Muscle layer of duodenum (tissue), 2 donors: ENCODE results near the gene DBNL.
"Not testable (repeated sequence)": the region's sequence is repeated elsewhere in the genome, so short reads cannot be mapped to it uniquely, and the experiment has no call there.

ENCODE experiments used
- H3K27ac ChIP-seq: one replicate; pipeline ENCODE4 v1.7.0; 2013; ENCODE audit warnings: mild to moderate bottlenecking, low read length
- H3K27me3 ChIP-seq: one replicate; pipeline ENCODE4 v1.7.0; 2013; ENCODE audit warnings: low read depth, mild to moderate bottlenecking, control low read depth, low read length
- H3K36me3 ChIP-seq, 2 donors: one replicate each; pipeline ENCODE4 v1.7.0; 2013; ENCODE audit warnings: low read length in 2 of 2, control low read depth in 1 of 2, mild to moderate bottlenecking in 1 of 2; ENCODE audit not compliant: insufficient read depth in 2 of 2, control insufficient read depth in 1 of 2
- H3K4me1 ChIP-seq, 2 donors: one replicate each; pipeline ENCODE4 v1.7.0; 2013; ENCODE audit warnings: low read length in 2 of 2, mild to moderate bottlenecking in 2 of 2, control low read depth in 1 of 2, moderate library complexity in 1 of 2; ENCODE audit not compliant: insufficient read depth in 2 of 2, control insufficient read depth in 1 of 2
- H3K4me3 ChIP-seq, 2 donors: one replicate each; pipeline ENCODE4 v1.7.0; 2013; ENCODE audit warnings: low read length in 2 of 2, low read depth in 1 of 2, mild to moderate bottlenecking in 1 of 2
- H3K9me3 ChIP-seq, 2 donors: one replicate each; pipeline ENCODE4 v1.7.0; 2013; ENCODE audit warnings: low read length in 2 of 2, control low read depth in 1 of 2, mild to moderate bottlenecking in 1 of 2; ENCODE audit not compliant: control insufficient read depth in 1 of 2
- donor health status: healthy.

Gene DBNL

DNA sequence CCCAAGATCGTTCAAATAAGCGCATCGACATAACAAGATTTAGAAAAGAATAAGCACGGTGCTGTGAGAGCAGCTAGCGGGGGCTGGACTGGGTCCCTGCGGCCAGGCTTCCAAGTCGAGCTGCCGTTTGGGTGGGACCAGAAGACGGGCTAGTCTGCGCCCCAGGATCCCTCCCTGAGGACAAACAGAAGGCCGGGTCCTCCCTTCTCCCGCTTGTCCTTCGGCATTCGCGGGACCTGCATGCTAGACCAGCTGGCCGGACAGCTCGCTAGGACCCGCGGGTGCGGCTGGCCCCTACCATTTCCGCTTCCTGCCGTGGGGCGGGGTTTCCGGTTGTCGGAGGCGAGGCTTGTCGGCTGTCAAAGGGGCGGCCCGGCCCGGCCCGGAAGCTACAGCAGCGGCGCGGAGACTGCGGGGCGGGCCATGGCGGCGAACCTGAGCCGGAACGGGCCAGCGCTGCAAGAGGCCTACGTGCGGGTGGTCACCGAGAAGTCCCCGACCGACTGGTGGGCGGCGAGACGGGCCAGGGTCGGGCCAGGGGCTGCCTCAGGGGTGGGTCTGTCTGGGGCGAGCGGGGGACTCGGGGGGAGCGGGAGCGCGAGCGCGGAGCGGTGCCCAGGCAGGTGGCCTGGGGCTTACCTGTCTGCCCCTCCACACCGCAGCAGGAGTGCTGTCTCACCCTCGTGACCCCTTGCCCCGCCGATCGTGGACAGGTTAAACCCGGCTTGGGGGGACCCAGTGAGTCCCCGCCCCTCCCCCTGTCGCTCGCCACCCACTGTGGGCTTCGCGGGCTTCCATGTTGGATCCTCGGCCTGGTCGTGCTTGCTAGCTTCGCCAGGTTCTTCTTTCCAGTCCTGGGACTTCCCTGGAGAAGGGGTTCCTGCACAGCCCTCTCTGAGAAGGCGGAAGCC, at the start of gene DBNL:
DBNL (plus strand) TSS at position 388 of the 911 bp plus-strand sequence; CDS start at position 424, 36 bp downstream.
- Histone ChIP-seq H3K9me3 (no peaks in the 10 kb centered on the region), H3K36me3 (peaks cover 2 to 7% of the 10 kb centered on the region in 2 donors), H3K4me1 (peaks cover 12 to 24% of the 10 kb centered on the region in 2 donors), H3K4me3 (peak within 1 kb of the TSS; percentile 90 to 95), H3K27me3 (no peaks in the 10 kb centered on the region), H3K27ac (peak within 1 kb of the TSS; percentile 87)

DNA sequence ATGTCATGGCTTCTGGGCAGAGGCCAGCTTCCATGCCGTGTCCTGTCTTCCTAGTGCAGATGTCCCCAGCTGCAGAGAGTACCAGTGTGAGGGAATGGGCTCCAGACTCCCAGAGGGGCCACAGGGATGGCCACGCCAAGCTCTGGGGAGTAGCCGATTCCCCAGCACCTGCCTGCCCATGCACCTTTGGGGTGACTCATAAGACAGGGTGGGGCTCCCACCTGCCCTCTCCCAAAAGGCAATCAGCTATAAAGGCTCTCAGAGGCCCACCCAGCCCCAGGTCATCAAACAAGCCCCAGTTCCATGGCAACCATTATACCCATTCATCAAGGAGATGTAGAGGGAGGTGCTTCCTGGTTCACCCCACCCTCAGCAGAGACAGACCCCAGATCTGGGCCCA, 47.0 kb upstream of the DBNL start, which contains the start of gene SPDYE1:
SPDYE1 (plus strand) TSS at position 366 of the 400 bp plus-strand sequence. CDS start 2,053 bp downstream, outside the sequence.
- not testable (repeated sequence) for H3K27ac ChIP-seq, H3K36me3 ChIP-seq, H3K9me3 ChIP-seq, H3K4me3 ChIP-seq, H3K27me3 ChIP-seq, H3K4me1 ChIP-seq

DNA sequence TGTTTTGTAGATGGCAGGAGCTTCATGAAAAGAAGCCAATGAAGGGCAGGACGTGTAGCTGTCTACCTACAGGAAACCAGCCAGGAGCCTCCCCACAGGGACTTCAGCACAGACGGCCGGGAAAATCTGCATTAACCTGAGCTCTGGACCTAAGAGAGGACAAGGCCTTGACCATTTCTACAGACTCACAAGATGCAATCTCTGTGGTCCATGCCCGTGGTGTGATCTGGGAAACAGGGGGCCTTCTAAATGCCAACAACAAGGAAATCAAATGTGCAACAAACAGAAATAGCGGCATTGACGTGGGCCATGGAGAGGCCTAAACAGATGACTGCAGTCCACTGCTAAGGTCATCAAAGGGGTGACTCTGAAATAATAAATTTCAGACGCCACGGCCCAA, 32.4 kb upstream of the DBNL start:
- not testable (repeated sequence) for H3K4me1 ChIP-seq

DNA sequence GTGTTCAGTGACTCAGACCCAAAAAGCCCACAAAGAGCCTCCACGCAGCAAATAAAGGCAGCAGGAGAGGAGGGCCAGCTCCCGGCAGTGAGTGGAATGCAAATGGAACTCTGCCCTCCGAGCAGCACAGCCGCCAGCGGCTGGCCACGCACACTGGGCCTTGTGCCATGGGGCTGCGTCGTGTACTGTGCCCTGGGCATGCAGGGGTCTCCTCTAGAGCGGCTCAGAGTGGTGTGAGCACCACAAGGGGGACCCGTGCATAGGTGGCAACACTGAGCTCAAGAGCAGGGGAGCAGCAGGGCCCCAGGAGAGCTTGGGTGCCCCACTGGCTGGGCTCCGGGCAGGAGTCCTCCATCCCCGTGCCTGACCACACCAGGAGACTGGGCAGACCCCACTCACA, 29.4 kb upstream of the DBNL start:
- not testable (repeated sequence) for H3K4me3 ChIP-seq, H3K27ac ChIP-seq, H3K9me3 ChIP-seq, H3K27me3 ChIP-seq, H3K4me1 ChIP-seq, H3K36me3 ChIP-seq

More for the DNA sequence above, 32.4 kb upstream of the DBNL start:
- H3K9me3 ChIP-seq, H3K4me3 ChIP-seq, H3K27me3 ChIP-seq, H3K27ac ChIP-seq, H3K36me3 ChIP-seq: not testable (repeated sequence)

DNA sequence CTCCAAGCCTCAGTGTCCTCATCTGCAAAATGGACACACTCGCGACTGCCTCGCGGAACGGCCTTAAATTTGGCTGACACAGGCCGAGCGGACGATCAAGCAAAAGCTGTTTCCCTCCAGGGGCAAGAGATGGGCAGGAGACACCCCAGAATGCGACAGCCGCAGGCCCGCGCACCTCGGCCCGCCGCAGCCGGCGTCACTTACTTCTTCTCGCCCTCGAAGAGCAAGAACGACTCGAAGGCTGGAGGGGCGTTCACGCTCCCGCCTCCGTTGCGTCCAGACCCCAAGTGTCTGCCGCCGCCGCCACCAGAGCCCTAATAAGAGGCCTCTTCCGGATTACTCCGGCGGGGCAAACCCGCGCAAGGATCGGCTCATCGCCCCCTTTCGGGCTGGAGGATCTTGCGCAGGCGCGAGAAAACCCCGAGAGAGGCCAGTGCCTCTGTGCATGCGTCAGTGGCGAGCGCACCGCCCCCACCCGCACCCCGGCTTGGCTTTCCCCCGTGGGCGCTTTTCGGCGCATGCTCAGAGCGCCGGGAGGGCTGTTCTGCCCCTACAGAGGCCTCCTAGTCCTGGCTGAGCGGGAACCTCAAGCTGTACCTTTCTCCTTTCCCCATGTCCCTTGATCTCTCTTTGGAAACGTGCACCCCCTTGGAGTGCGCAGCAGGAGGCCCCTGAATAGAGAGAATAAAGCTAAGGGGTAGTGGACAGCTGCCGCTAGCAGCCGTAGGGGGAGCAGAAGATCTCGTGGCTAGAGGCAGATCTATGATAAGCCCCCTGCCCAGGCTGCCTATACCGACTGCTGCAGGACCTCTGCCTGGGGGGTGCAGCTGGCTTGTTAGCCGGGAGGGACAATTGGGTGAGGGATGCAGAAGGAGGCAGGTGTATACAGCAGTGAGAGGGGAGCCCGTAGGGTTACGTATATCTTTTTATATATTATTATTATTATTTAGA, 25.4 kb upstream of the DBNL start:
- Histone ChIP-seq H3K4me1 (peaks cover 0 to 12% of the 10 kb centered on the region in 2 donors), H3K4me3 (peak overlapping the region; percentile 52 to 84)
- H3K36me3 ChIP-seq, H3K9me3 ChIP-seq, H3K27me3 ChIP-seq, H3K27ac ChIP-seq: not testable (repeated sequence)

DNA sequence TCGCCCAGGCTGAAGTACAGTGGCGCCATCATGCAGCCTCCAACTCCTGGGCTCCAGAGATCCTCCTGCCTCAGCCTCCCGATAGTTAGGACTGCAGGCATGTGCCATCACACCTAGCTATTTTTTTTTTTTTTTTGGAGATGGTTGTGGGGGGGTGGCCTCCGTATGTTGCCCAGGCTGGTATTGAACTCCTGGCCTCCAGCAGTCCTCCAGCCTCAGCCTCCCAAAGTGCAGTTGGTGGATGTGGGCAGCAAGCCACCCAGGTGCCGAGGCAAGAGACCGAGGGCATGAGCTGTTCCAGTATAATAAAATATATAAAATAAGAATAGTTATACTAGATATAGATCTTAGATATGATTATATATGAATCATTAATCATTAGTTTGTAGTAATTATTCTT, 24.7 kb upstream of the DBNL start:
- H3K27ac ChIP-seq, H3K4me3 ChIP-seq, H3K9me3 ChIP-seq: not testable (repeated sequence)

DNA sequence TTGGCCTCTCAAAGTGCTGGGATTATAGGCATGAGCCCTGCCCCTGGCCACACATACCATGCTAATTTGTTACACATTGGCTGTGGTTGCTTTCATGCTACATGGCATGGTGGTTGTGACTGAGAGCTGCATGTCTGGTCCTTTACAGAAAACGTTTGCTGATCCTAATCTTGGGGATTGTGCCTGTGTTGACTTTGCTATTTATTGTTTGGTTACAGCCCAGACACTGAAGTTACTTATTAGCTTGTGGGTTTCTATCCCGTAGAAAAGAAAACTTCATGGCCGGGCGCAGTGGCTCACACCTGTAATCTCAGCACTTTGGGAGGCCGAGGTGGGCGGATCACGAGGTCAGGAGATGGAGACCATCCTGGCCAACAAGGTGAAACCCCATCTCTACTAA, 22.4 kb upstream of the DBNL start:
- not testable (repeated sequence) for H3K27ac ChIP-seq, H3K36me3 ChIP-seq, H3K9me3 ChIP-seq, H3K27me3 ChIP-seq, H3K4me3 ChIP-seq
- H3K4me1 ChIP-seq, result peaks cover 0 to 11% of the 10 kb centered on the region in 2 donors

More for the DNA sequence above, 24.7 kb upstream of the DBNL start:
- peaks cover 0 to 12% of the 10 kb centered on the region in 2 donors for H3K4me1 ChIP-seq
- H3K27me3 ChIP-seq, H3K36me3 ChIP-seq: not testable (repeated sequence)

DNA sequence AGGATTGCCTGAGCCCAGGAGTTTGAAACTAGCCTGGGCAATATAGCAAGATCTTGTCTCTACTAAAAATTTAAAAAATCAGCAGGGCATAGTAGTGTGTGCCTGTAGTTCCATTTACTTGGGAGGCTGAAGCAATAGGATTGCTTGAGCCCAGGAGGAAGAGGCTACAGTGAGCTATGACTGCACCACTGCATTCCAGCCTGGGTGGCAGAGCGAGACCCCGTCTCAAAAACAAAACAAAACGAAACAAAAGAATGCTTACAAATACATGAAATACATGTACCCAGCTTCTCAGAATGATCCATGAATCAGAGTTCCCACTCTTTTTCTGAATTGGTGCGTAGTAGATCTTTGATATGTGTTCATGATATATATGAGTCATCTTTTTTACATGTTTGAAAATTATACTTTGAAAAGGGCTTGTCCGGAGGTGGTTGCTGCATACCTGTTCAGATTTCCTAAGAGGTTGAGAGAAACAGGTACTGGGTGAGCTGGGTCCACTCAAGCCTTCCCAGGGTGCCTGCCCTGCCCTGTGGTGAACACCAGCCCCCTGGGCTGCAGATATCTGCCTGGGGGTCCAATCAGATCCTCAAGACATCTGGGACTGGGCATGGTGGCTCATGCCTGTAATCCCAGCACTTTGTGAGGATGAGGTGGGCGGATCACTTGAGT, 21.6 kb upstream of the DBNL start:
- H3K27me3 ChIP-seq, H3K4me1 ChIP-seq, H3K9me3 ChIP-seq, H3K4me3 ChIP-seq, H3K36me3 ChIP-seq, H3K27ac ChIP-seq: not testable (repeated sequence)

DNA sequence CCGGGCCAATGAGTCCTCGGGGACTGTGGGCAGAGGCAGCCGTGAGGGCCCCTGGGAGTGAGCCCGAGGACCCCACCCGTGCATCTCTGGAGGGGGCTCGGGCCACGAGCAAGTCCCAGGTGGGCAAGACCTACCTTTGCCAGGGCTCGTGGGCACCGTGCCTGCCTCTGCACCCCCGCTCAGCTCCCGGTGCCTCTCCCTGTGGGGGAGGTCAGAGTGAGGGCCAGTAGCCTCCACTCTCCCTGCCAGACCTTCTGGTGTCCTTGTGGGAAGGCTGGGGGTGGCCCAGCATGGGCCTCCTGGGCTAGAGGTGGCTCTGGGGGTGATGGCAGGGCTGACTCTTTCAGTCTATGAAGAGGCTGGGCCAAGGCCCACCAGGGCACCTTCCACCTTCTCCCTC, 15.1 kb upstream of the DBNL start:
- H3K4me3 ChIP-seq, H3K4me1 ChIP-seq, H3K9me3 ChIP-seq, H3K27ac ChIP-seq, H3K36me3 ChIP-seq, H3K27me3 ChIP-seq: not testable (repeated sequence)

DNA sequence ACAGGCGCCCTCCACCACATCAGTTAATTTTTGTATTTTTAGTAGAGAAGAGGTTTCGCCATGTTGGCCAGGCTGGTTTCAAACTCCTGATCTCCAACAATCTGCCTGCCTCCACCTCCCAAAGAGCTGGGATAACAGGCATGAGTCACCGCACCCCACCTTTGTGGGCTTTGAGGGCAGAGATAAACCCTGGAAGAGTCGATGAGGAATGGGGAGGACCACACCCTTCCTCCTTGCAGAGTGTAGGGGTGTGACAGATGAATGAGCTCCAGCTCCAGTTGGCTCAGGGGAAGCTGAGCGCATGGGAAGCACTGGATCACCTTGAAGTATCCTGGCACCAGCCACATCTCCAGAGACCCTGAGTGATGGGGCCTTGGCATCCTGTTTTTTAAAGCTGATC, 14.5 kb upstream of the DBNL start:
- not testable (repeated sequence) for H3K4me1 ChIP-seq, H3K27me3 ChIP-seq, H3K36me3 ChIP-seq, H3K27ac ChIP-seq, H3K9me3 ChIP-seq, H3K4me3 ChIP-seq

DNA sequence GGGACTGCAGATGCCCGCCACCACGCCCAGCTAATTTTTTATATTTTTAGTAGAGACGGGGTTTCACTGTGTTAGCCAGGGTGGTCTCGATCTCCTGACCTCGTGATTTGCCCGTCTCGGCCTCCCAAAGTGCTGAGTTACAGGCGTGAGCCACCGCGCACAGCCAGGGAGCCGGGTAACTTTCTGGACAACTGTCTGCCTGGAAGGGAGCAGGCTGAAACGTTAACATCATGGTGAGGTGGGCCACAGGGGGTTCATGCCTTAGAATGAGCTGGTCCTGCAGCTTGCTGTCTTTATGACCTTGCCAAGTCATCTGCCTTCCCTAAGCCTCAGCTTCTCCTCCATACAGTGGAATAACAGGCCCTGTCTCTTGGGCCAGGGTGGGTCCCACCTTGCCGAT, 13.2 kb upstream of the DBNL start:
- H3K4me1 ChIP-seq, H3K36me3 ChIP-seq, H3K27me3 ChIP-seq, H3K4me3 ChIP-seq, H3K27ac ChIP-seq, H3K9me3 ChIP-seq: not testable (repeated sequence)
